ENCODE data around the gene C3orf33. TPM values are rescaled to one million over a fixed set of nuclear protein-coding genes. Genes with fewer than 3 reads are reported as not detected.

The C3orf33 gene
- total and polyA plus RNA-seq, 2 of the 8 experiments (the other 6 are each of a cell fraction or from before 2014, with no cell fraction given), result 3.4 to 4.5 TPM

- TF ChIP-seq E2F6 (IDR thresholded peaks at IDR 0.05), result no peak
These were observed 69.7 kb downstream of the C3orf33 start (continued) for GRCh38 chr3:155736381-155736780.

Data from H1 (cell line).